ENCODE results near the gene KRT7.

The KRT7 gene

DNA sequence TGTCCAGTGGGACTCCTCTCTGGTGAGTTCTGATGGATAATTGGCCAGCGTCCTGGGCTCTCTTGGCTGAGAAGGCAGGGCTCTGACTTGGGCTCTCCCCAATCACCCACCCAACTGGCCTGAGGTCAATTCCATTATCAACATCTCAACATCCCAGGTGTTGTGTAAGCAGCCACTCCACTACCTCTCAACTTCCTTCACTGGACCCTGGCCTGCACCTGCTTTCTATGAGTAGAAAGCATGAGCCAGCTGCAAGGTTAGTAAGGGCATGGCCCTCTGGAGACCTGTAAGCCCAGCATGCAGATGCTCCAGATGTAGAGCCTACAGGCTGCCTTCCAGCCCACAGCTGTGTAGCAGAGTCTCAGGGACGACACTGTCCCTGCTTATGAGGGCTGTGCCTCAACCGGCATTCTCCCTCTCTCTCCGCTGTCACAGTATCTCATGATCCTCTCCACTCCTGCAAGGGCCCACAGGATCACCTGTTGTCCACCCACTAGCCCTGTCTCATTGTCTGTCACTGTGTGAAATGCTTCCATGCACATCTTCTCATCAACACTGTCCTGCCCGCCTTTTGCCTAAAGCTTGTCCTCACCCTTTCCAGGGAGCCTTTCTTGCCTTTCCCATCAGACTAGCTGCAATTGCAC is 63.7 kb downstream of the KRT7 start:
- H3K9ac ChIP-seq (ENCODE audit: low read length), result no peak overlapping the region
- H3K36me3 ChIP-seq (ENCODE audit: insufficient read depth, low read length), result no peaks in the 10 kb centered on the region
- H3K27me3 ChIP-seq (ENCODE audit: insufficient read depth, low read length), result 0 out of 2 replicates have a peak, but pooled peaks cover 7% of the 10 kb centered on the region
- no peak overlapping the region for H3K27ac ChIP-seq (ENCODE audit: low read depth, low read length, poor library complexity, severe bottlenecking)
- no peak overlapping the region for H3K4me3 ChIP-seq (ENCODE audit: low read depth, low read length, poor library complexity, severe bottlenecking)
- no peaks in the 10 kb centered on the region for H4K20me1 ChIP-seq (ENCODE audit: insufficient read depth, low read length)
- H2AFZ ChIP-seq (ENCODE audit: low read length), result no peak overlapping the region
- H3K9me2 ChIP-seq (ENCODE audit: low read depth, low read length), result no peaks in the 10 kb centered on the region
- H3K79me2 ChIP-seq (ENCODE audit: insufficient read depth, low read length), result no peaks in the 10 kb centered on the region
- no peaks in the 10 kb centered on the region for H3K4me1 ChIP-seq (ENCODE audit: insufficient read depth, low read length, severe bottlenecking)
- H3F3A ChIP-seq (ENCODE audit: insufficient read depth, low read length), result no peaks in the 10 kb centered on the region
- H3K4me2 ChIP-seq (ENCODE audit: low read length), result no peak overlapping the region
- TF ChIP-seq, protein P1, sequence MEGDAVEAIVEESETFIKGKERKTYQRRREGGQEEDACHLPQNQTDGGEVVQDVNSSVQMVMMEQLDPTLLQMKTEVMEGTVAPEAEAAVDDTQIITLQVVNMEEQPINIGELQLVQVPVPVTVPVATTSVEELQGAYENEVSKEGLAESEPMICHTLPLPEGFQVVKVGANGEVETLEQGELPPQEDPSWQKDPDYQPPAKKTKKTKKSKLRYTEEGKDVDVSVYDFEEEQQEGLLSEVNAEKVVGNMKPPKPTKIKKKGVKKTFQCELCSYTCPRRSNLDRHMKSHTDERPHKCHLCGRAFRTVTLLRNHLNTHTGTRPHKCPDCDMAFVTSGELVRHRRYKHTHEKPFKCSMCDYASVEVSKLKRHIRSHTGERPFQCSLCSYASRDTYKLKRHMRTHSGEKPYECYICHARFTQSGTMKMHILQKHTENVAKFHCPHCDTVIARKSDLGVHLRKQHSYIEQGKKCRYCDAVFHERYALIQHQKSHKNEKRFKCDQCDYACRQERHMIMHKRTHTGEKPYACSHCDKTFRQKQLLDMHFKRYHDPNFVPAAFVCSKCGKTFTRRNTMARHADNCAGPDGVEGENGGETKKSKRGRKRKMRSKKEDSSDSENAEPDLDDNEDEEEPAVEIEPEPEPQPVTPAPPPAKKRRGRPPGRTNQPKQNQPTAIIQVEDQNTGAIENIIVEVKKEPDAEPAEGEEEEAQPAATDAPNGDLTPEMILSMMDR (IDR thresholded peaks at IDR 0.05; ENCODE audit: low read length), result no peak
- no peak for TF ChIP-seq EZH2 (IDR thresholded peaks at IDR 0.05; ENCODE audit: borderline replicate concordance, low read length)
- H3K9me3 ChIP-seq (ENCODE audit: low read length), result no peaks in the 10 kb centered on the region

All from OCI-LY1 (cell line).